Smooth muscle cell (in vitro differentiated cells): ENCODE data around the gene TMEM86A. TPM values are rescaled to one million over a fixed set of nuclear protein-coding genes. Genes with fewer than 3 reads are reported as not detected.

Source experiments
- DNase-seq: peaks from one replicate; lab custom pipeline; 2025; ENCODE audit not compliant: unreplicated experiment; lab: John Stamatoyannopoulos, UW
- H2AFZ ChIP-seq: fragments of 200-600 bp; sonication (generic); 2 replicates; pipeline ENCODE4 v1.6.0; 2016; ENCODE audit warnings: antibody characterized with exemption, low read depth, mild to moderate bottlenecking
- H3F3A ChIP-seq: fragments of 200-600 bp; sonication (generic); 2 replicates; pipeline ENCODE4 v1.6.0; 2017; ENCODE audit warnings: antibody characterized with exemption, low read depth
- H3K27ac ChIP-seq: fragments of 200-600 bp; sonication (generic); 2 replicates; pipeline ENCODE4 v1.5.1; 2016; ENCODE audit warnings: low read depth, mild to moderate bottlenecking
- H3K27me3 ChIP-seq: fragments of 200-600 bp; sonication (generic); 2 replicates; pipeline ENCODE4 v1.6.1; 2016; ENCODE audit warnings: low read depth, mild to moderate bottlenecking
- H3K36me3 ChIP-seq: fragments of 200-600 bp; sonication (generic); 2 replicates; pipeline ENCODE4 v1.5.1; 2016; ENCODE audit warnings: low read depth
- H3K4me1 ChIP-seq: fragments of 200-600 bp; sonication (generic); 2 replicates; pipeline ENCODE4 v1.5.1; 2016; ENCODE audit warnings: low read depth
- H3K4me2 ChIP-seq: fragments of 200-600 bp; sonication (generic); 2 replicates; pipeline ENCODE4 v1.6.0; 2016; ENCODE audit warnings: mild to moderate bottlenecking
- H3K4me3 ChIP-seq: fragments of 200-600 bp; sonication (generic); 2 replicates; pipeline ENCODE4 v1.5.1; 2016; ENCODE audit warnings: mild to moderate bottlenecking
- H3K79me2 ChIP-seq: fragments of 200-600 bp; sonication (generic); 2 replicates; pipeline ENCODE4 v1.6.0; 2016; ENCODE audit warnings: low read depth, mild to moderate bottlenecking
- H3K9ac ChIP-seq: fragments of 200-600 bp; sonication (generic); 2 replicates; pipeline ENCODE4 v1.6.0; 2016; ENCODE audit warnings: low read depth
- H3K9me3 ChIP-seq: fragments of 200-600 bp; sonication (generic); replicated peaks from 2 replicates; pipeline ENCODE4 v1.5.1; 2016; ENCODE audit warnings: low read depth
- H4K20me1 ChIP-seq: fragments of 200-600 bp; sonication (generic); 2 replicates; pipeline ENCODE4 v1.6.0; 2016; ENCODE audit warnings: low read depth
- WGBS: methylation state at CpG from one replicate; pipeline ENCODE4 v1.1.7; 2016; ENCODE audit warnings: low lambda C conversion rate; 5-methylcytosine and 5-hydroxymethylcytosine counted together
- polyA plus RNA-seq: library from polyadenylated mRNA; unstranded; fragments of >200 nt; fragmentation: Nextera tagmentation; extraction: Ambion mirVana; gene quantifications from 2 replicates; pipeline ENCODE4 v1.2.1, GENCODE V29; 2016
- total RNA-seq: library from RNA; depleted of rRNA; stranded (reverse); fragments of >200 nt; gene quantifications from 2 replicates; pipeline ENCODE4 v1.2.3, GENCODE V29; 2014
- TF ChIP-seq, protein P1 (sequence below): fragments of 200-600 bp; sonication (generic); IDR thresholded peaks from 2 replicates; pipeline ENCODE4 v1.5.1; 2017; ENCODE audit warnings: borderline replicate concordance, mild to moderate bottlenecking, antibody characterized with exemption; ENCODE audit not compliant: insufficient read depth, poor library complexity, severe bottlenecking

The TMEM86A gene, protein sequence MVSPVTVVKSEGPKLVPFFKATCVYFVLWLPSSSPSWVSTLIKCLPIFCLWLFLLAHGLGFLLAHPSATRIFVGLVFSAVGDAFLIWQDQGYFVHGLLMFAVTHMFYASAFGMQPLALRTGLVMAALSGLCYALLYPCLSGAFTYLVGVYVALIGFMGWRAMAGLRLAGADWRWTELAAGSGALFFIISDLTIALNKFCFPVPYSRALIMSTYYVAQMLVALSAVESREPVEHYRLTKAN
- total RNA-seq, result 1.2 and 2.0 TPM in 2 replicates
- polyA plus RNA-seq, result 2.0 and 2.6 TPM in 2 replicates

DNA sequence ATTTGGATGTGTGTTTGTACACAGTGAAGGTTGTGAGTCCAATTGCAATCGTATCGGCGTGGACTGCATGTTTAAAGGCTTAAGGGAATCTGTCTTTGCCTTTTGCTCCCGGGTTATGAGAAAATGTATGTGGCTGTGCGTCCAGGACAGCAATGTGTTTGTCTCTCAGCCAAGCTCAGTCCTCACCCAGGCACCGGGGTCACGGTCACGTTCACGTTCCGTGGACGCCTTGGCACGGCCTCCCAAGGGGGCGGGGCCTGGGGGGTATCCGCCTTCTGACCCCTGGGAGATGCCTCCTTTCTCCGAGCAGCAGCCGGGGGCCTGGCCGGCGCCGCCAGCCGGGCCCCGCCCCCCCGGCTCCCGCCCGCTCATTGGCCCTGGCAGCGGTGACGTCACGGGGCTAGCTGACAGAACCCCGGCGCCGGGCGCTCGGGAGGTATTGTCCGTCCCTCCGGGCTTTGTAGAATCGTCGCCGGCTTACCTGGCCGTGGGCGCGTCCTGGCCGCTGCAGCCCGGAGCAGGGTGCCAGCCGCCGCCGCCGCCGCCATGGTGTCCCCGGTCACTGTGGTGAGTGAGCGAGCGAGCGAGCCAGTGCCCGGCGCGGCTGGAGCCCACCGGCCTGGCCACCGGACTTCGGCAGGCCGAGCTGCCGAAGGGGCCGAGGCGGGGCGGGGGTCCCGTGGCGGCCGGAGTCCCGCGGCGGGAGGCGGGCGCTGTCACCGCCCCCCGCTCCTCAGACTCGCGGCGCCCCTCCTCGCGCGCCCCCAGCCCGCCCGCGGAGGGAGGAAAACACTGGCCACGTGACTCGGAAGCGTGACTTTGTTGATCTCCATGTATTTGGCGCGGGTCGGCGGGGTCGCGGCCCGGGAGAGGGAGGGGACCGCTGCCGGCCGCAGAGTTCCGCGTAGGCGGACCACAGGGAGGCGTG is at the start of gene TMEM86A:
Gene TMEM86A, plus strand, starts transcription at position 439 of the 928 bp plus-strand sequence. Its CDS starts 108 bp downstream, at position 547.
- DNase-seq, result peak; percentile 83
- no peaks in the 10 kb centered on the region for H3K27me3 ChIP-seq
- H2AFZ ChIP-seq, result peak within 1 kb of the TSS; percentile 76
- peak within 1 kb of the TSS; percentile 67 for H3K9ac ChIP-seq
- no peaks in the 10 kb centered on the region for H3K79me2 ChIP-seq
- H4K20me1 ChIP-seq, result no peaks in the 10 kb centered on the region
- H3F3A ChIP-seq, result peaks cover 2% of the 10 kb centered on the region
- WGBS, result 3% methylated on average over 46 of the region's 98 CpGs
- no peaks in the 10 kb centered on the region for H3K36me3 ChIP-seq
- peak within 1 kb of the TSS; percentile 87 for H3K4me2 ChIP-seq
- H3K4me3 ChIP-seq, result peak within 1 kb of the TSS; percentile 77
- no peaks in the 10 kb centered on the region for H3K4me1 ChIP-seq
- no peaks in the 10 kb centered on the region for H3K9me3 ChIP-seq
- H3K27ac ChIP-seq, result no peak within 1 kb of the TSS
- TF ChIP-seq, protein P1, sequence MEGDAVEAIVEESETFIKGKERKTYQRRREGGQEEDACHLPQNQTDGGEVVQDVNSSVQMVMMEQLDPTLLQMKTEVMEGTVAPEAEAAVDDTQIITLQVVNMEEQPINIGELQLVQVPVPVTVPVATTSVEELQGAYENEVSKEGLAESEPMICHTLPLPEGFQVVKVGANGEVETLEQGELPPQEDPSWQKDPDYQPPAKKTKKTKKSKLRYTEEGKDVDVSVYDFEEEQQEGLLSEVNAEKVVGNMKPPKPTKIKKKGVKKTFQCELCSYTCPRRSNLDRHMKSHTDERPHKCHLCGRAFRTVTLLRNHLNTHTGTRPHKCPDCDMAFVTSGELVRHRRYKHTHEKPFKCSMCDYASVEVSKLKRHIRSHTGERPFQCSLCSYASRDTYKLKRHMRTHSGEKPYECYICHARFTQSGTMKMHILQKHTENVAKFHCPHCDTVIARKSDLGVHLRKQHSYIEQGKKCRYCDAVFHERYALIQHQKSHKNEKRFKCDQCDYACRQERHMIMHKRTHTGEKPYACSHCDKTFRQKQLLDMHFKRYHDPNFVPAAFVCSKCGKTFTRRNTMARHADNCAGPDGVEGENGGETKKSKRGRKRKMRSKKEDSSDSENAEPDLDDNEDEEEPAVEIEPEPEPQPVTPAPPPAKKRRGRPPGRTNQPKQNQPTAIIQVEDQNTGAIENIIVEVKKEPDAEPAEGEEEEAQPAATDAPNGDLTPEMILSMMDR, result no peak

DNA sequence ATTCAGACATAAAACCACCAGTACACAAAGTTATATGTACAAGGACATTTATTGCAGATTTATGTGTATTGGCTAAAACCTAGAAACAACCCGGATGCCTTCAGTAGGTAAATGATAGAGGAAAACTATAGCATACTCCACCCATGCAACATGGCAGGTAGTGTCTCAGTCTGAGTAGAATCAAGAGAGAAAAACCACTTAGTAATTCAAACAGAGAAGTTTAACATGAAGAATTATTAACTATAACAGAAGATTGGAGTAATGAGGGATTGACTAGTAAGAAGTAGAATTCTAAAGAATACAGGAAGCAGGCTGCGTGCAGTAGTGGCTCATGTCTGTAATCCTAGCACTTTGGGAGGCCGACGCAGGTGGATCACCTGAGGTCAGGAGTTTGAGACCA is 48.2 kb upstream of the TMEM86A start:
- H3K9me3 ChIP-seq, result no peaks in the 10 kb centered on the region
- H3K4me2 ChIP-seq, result no peak overlapping the region
- no peaks in the 10 kb centered on the region for H3K36me3 ChIP-seq
- no peaks in the 10 kb centered on the region for H3K4me1 ChIP-seq
- no peaks in the 10 kb centered on the region for H3F3A ChIP-seq
- no peaks in the 10 kb centered on the region for H3K27me3 ChIP-seq
- no peak for DNase-seq
- no peaks in the 10 kb centered on the region for H4K20me1 ChIP-seq
- no peak overlapping the region for H3K4me3 ChIP-seq
- H3K79me2 ChIP-seq, result no peaks in the 10 kb centered on the region
- WGBS, result 95% methylated on average over 4 of the region's 4 CpGs
- no peak overlapping the region for H3K27ac ChIP-seq
- no peak overlapping the region for H3K9ac ChIP-seq
- TF ChIP-seq, protein P1, result no peak
- no peak overlapping the region for H2AFZ ChIP-seq

DNA sequence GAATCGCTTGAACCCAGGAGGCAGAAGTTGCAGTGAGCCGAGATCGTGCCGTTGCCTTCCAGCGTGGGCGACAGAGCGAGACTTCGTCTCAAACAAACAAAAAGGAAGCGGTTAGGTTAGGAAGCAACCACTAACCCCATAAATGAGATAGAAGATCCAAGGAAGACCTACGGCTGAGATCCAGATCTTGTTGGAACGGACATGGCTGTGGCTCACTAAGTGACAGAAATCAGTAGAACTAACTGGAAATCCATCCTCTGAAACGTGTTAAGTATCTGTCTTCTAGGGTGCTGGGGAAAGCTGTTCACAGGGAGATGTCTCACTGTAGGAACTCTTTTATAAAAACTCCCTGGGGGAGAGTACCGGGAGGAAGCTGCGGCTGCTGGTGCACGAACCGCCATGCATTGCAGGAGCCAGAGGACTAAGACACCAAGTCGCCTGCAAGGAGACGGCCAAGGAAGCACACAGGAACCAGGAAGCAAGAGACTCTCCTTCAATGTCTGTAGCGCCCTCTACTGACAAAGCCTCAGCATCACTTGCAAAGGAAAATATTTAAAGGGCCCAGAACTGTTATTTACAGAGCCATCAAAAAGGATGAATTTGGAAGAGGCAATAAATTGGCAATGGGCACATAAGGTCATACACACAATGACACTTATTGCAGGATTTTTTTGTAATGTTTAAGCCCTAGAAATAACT is 47.6 kb upstream of the TMEM86A start:
- Histone ChIP-seq H3K27me3 (no peaks in the 10 kb centered on the region), H3K4me3 (no peak overlapping the region), H3K4me2 (no peak overlapping the region), H3K79me2 (no peaks in the 10 kb centered on the region), H3K4me1 (no peaks in the 10 kb centered on the region), H3K9ac (no peak overlapping the region), H3K27ac (no peak overlapping the region), H4K20me1 (no peaks in the 10 kb centered on the region), H3K9me3 (no peaks in the 10 kb centered on the region), H2AFZ (peak overlapping the region; percentile 71), H3K36me3 (no peaks in the 10 kb centered on the region), H3F3A (no peaks in the 10 kb centered on the region)
- TF ChIP-seq, protein P1, result peak; percentile 65
- WGBS, result 68% methylated on average over 19 of the region's 19 CpGs
- no peak for DNase-seq
